ENCODE data around the gene CXCR4. TPM values are rescaled to one million over a fixed set of nuclear protein-coding genes. Genes with fewer than 3 reads are reported as not detected.

The CXCR4 gene
- total and polyA plus RNA-seq, 2 donors, result 20.4 to 20.8 TPM

- Histone ChIP-seq H3K4me3 (ENCODE audit: low read depth, low read length) (no peak overlapping the region), H3K4me1 (ENCODE audit: insufficient read depth) (no peaks in the 10 kb centered on the region), H3K36me3 (ENCODE audit: insufficient read depth) (no peaks in the 10 kb centered on the region), H3K27ac (ENCODE audit: low read depth) (no peak overlapping the region)
- WGBS, result 76% methylated on average over 11 of the region's 11 CpGs
- DNase-seq (ENCODE audit: extremely low spot score), result no peak
These were observed 49.9 kb downstream of the CXCR4 start for GRCh38 chr2:136067897-136068580.

- no peak overlapping the region for H3K27ac ChIP-seq (ENCODE audit: low read depth)
- H3K36me3 ChIP-seq (ENCODE audit: insufficient read depth), result no peaks in the 10 kb centered on the region
- DNase-seq (ENCODE audit: extremely low spot score), result no peak
- WGBS, result 92% methylated on average over 10 of the region's 10 CpGs
- H3K4me1 ChIP-seq (ENCODE audit: insufficient read depth), result no peaks in the 10 kb centered on the region
- H3K4me3 ChIP-seq (ENCODE audit: low read depth, low read length), result no peak overlapping the region
These were observed 50.5 kb downstream of the CXCR4 start for GRCh38 chr2:136067459-136067858.

GRCh38 chr2:136065907-136066306 is 52.0 kb downstream of the CXCR4 start:
- Histone ChIP-seq H3K36me3 (ENCODE audit: insufficient read depth) (no peaks in the 10 kb centered on the region), H3K4me3 (ENCODE audit: low read depth, low read length) (no peak overlapping the region), H3K4me1 (ENCODE audit: insufficient read depth) (no peaks in the 10 kb centered on the region), H3K27ac (ENCODE audit: low read depth) (no peak overlapping the region)
- WGBS, result 90% methylated on average over 3 of the region's 3 CpGs
- no peak for DNase-seq (ENCODE audit: extremely low spot score)

GRCh38 chr2:136065384-136065783 is 52.6 kb downstream of the CXCR4 start:
- Histone ChIP-seq H3K27ac (ENCODE audit: low read depth) (no peak overlapping the region), H3K4me3 (ENCODE audit: low read depth, low read length) (no peak overlapping the region), H3K36me3 (ENCODE audit: insufficient read depth) (no peaks in the 10 kb centered on the region), H3K4me1 (ENCODE audit: insufficient read depth) (no peaks in the 10 kb centered on the region)
- WGBS, result 50% methylated on average over 2 of the region's 2 CpGs
- DNase-seq (ENCODE audit: extremely low spot score), result no peak

Other genes starting within 250 kb of the CXCR4 start
- gene MCM6, start 241.7 kb downstream of the CXCR4 start, total RNA-seq, result 28.2 TPM
- 14.5 TPM for gene MCM6, start 241.7 kb downstream of the CXCR4 start, polyA plus RNA-seq
- 106 TPM for gene DARS1, start 132.5 kb downstream of the CXCR4 start, total RNA-seq
- gene DARS1, start 132.5 kb downstream of the CXCR4 start, polyA plus RNA-seq, result 70.8 TPM